Measurements from ENCODE around the gene INSC.
A peak's percentile ranks its signal among the peaks of the same experiment; 100 is the strongest.

INSC gene

GRCh38 chr11:15186146-15186545, 71.4 kb downstream of the INSC start:
- Histone ChIP-seq H3K4ac (ENCODE audit: low read depth, low read length) (no peak overlapping the region), H4K5ac (ENCODE audit: low read length) (no peak overlapping the region), H2BK120ac (ENCODE audit: low read depth, low read length) (no peak overlapping the region), H3K27ac (ENCODE audit: low read depth, low read length) (no peak overlapping the region), H3K4me2 (ENCODE audit: low read length) (no peak overlapping the region), H3K36me3 (ENCODE audit: control insufficient read depth, insufficient read depth, low read length) (no peaks in the 10 kb centered on the region), H3K4me1 (ENCODE audit: control insufficient read depth, low read depth, low read length) (no peaks in the 10 kb centered on the region), H4K8ac (ENCODE audit: low read depth, low read length) (no peak overlapping the region), H3K79me1 (ENCODE audit: low read length) (no peaks in the 10 kb centered on the region), H2BK5ac (ENCODE audit: low read length) (no peak overlapping the region), H3K27me3 (ENCODE audit: insufficient read depth, low read length, poor library complexity) (no peaks in the 10 kb centered on the region), H3K9ac (ENCODE audit: low read length) (no peak overlapping the region), H3K79me2 (ENCODE audit: control insufficient read depth, insufficient read depth, low read length) (no peaks in the 10 kb centered on the region), H2AK5ac (ENCODE audit: low read length) (no peak overlapping the region), H3K23ac (ENCODE audit: low read length) (no peak overlapping the region), H2BK15ac (replicated peaks; ENCODE audit: low read depth) (no peak overlapping the region), H3K18ac (ENCODE audit: low read length) (no peak overlapping the region), H3K56ac (ENCODE audit: low read length) (no peak overlapping the region), H3K4me3 (ENCODE audit: low read length) (no peak overlapping the region)
- no peak for DNase-seq
- no CpG with 5 or more reads among the region's 4 CpGs for WGBS (ENCODE audit: extremely low coverage, insufficient coverage, low lambda C conversion rate)

DNA sequence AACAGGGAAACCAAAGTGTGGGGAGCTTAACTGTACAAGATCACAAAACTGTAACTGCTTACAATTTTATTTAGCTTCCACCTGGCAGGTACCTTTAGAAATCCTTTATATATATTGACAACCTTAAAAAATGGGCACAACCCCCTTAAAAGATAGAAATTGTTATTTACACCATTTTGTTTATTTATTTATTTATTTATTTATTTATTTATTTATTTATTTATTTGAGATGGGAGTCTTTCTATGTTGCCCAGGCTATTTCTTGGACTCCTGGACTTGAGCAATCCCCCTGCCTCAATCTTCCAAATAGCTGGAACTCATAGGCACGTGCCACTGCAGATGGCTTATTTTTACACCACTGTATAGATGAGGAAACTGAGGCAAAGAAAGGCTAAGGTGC, 74.5 kb downstream of the INSC start:
- Histone ChIP-seq H4K5ac (ENCODE audit: low read length) (no peak overlapping the region), H3K4me1 (ENCODE audit: control insufficient read depth, low read depth, low read length) (no peaks in the 10 kb centered on the region)

GRCh38 chr11:15189641-15190365, 75.1 kb downstream of the INSC start:
- no peak overlapping the region for H2BK120ac ChIP-seq (ENCODE audit: low read depth, low read length)
- no peaks in the 10 kb centered on the region for H3K79me2 ChIP-seq (ENCODE audit: control insufficient read depth, insufficient read depth, low read length)
- no peak for DNase-seq
- H4K8ac ChIP-seq (ENCODE audit: low read depth, low read length): no peak overlapping the region
- H3K4me2 ChIP-seq (ENCODE audit: low read length): no peak overlapping the region
- no peaks in the 10 kb centered on the region for H3K36me3 ChIP-seq (ENCODE audit: control insufficient read depth, insufficient read depth, low read length)
- no peak overlapping the region for H2AK5ac ChIP-seq (ENCODE audit: low read length)
- no peak overlapping the region for H3K9ac ChIP-seq (ENCODE audit: low read length)
- H3K4ac ChIP-seq (ENCODE audit: low read depth, low read length): no peak overlapping the region
- no peak overlapping the region for H3K56ac ChIP-seq (ENCODE audit: low read length)
- H4K5ac ChIP-seq (ENCODE audit: low read length): no peak overlapping the region
- H2BK5ac ChIP-seq (ENCODE audit: low read length): no peak overlapping the region
- H2BK15ac ChIP-seq (replicated peaks; ENCODE audit: low read depth): no peak overlapping the region
- H3K27me3 ChIP-seq (ENCODE audit: insufficient read depth, low read length, poor library complexity): no peaks in the 10 kb centered on the region
- no peak overlapping the region for H3K18ac ChIP-seq (ENCODE audit: low read length)
- no peaks in the 10 kb centered on the region for H3K79me1 ChIP-seq (ENCODE audit: low read length)
- no peak overlapping the region for H3K27ac ChIP-seq (ENCODE audit: low read depth, low read length)
- H3K23ac ChIP-seq (ENCODE audit: low read length): no peak overlapping the region
- H3K4me3 ChIP-seq (ENCODE audit: low read length): no peak overlapping the region
- H3K4me1 ChIP-seq (ENCODE audit: control insufficient read depth, low read depth, low read length): no peaks in the 10 kb centered on the region
- WGBS (ENCODE audit: extremely low coverage, insufficient coverage, low lambda C conversion rate): no CpG with 5 or more reads among the region's 3 CpGs

More for the DNA sequence above, 74.5 kb downstream of the INSC start:
- H3K56ac ChIP-seq (ENCODE audit: low read length): no peak overlapping the region
- H3K27ac ChIP-seq (ENCODE audit: low read depth, low read length): no peak overlapping the region
- no peak overlapping the region for H2AK5ac ChIP-seq (ENCODE audit: low read length)
- no peaks in the 10 kb centered on the region for H3K27me3 ChIP-seq (ENCODE audit: insufficient read depth, low read length, poor library complexity)
- no peak overlapping the region for H4K8ac ChIP-seq (ENCODE audit: low read depth, low read length)
- no peak overlapping the region for H3K4me2 ChIP-seq (ENCODE audit: low read length)
- WGBS (ENCODE audit: extremely low coverage, insufficient coverage, low lambda C conversion rate): no CpG with 5 or more reads among the region's 1 CpG
- no peaks in the 10 kb centered on the region for H3K79me2 ChIP-seq (ENCODE audit: control insufficient read depth, insufficient read depth, low read length)
- H2BK5ac ChIP-seq (ENCODE audit: low read length): no peak overlapping the region
- no peak overlapping the region for H2BK15ac ChIP-seq (replicated peaks; ENCODE audit: low read depth)
- H3K18ac ChIP-seq (ENCODE audit: low read length): no peak overlapping the region
- H3K79me1 ChIP-seq (ENCODE audit: low read length): no peaks in the 10 kb centered on the region
- no peaks in the 10 kb centered on the region for H3K36me3 ChIP-seq (ENCODE audit: control insufficient read depth, insufficient read depth, low read length)
- H3K23ac ChIP-seq (ENCODE audit: low read length): no peak overlapping the region
- no peak for DNase-seq
- H3K9ac ChIP-seq (ENCODE audit: low read length): no peak overlapping the region
- H2BK120ac ChIP-seq (ENCODE audit: low read depth, low read length): no peak overlapping the region
- no peak overlapping the region for H3K4me3 ChIP-seq (ENCODE audit: low read length)
- no peak overlapping the region for H3K4ac ChIP-seq (ENCODE audit: low read depth, low read length)

DNA sequence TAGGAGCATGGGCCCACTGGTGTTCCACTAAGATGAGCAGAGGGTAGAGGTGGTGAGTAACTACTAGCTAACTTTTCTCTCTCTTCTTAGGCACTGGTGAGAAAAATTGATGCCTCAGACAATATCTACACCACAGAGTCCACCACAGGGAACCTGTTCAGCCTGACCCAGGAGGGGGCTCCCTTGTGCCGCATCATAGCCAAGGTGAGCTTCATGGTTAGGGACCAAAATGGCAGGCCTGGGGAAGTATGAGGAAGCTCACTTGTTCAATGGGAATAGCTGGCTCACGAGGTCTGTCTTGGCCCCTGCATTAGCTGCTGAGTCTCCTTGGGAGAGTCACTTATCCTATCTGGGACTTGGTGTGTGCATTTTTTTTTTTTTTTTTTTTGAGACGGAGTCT, 75.9 kb downstream of the INSC start:
- Histone ChIP-seq H3K4me3 (ENCODE audit: low read length) (no peak overlapping the region), H2BK15ac (replicated peaks; ENCODE audit: low read depth) (no peak overlapping the region), H2BK120ac (ENCODE audit: low read depth, low read length) (no peak overlapping the region), H2AK5ac (ENCODE audit: low read length) (no peak overlapping the region), H3K23ac (ENCODE audit: low read length) (no peak overlapping the region), H3K27ac (ENCODE audit: low read depth, low read length) (no peak overlapping the region), H3K79me2 (ENCODE audit: control insufficient read depth, insufficient read depth, low read length) (no peaks in the 10 kb centered on the region), H2BK5ac (ENCODE audit: low read length) (no peak overlapping the region), H3K36me3 (ENCODE audit: control insufficient read depth, insufficient read depth, low read length) (no peaks in the 10 kb centered on the region), H3K56ac (ENCODE audit: low read length) (no peak overlapping the region), H3K4me2 (ENCODE audit: low read length) (no peak overlapping the region), H3K27me3 (ENCODE audit: insufficient read depth, low read length, poor library complexity) (no peaks in the 10 kb centered on the region), H3K4ac (ENCODE audit: low read depth, low read length) (no peak overlapping the region), H3K79me1 (ENCODE audit: low read length) (no peaks in the 10 kb centered on the region), H3K18ac (ENCODE audit: low read length) (no peak overlapping the region), H3K9ac (ENCODE audit: low read length) (no peak overlapping the region), H3K4me1 (ENCODE audit: control insufficient read depth, low read depth, low read length) (no peaks in the 10 kb centered on the region), H4K8ac (ENCODE audit: low read depth, low read length) (no peak overlapping the region), H4K5ac (ENCODE audit: low read length) (no peak overlapping the region)
- no peak for DNase-seq
- WGBS (ENCODE audit: extremely low coverage, insufficient coverage, low lambda C conversion rate): no CpG with 5 or more reads among the region's 3 CpGs

- no peak overlapping the region for H4K8ac ChIP-seq (ENCODE audit: low read depth, low read length)
- peak; percentile 17 for DNase-seq
- no peak overlapping the region for H2BK5ac ChIP-seq (ENCODE audit: low read length)
- no peak overlapping the region for H4K5ac ChIP-seq (ENCODE audit: low read length)
- no peaks in the 10 kb centered on the region for H3K79me2 ChIP-seq (ENCODE audit: control insufficient read depth, insufficient read depth, low read length)
- no CpG with 5 or more reads among the region's 1 CpG for WGBS (ENCODE audit: extremely low coverage, insufficient coverage, low lambda C conversion rate)
- no peak overlapping the region for H2BK120ac ChIP-seq (ENCODE audit: low read depth, low read length)
- no peak overlapping the region for H2BK15ac ChIP-seq (replicated peaks; ENCODE audit: low read depth)
- no peak overlapping the region for H3K4ac ChIP-seq (ENCODE audit: low read depth, low read length)
- no peak overlapping the region for H3K56ac ChIP-seq (ENCODE audit: low read length)
- no peaks in the 10 kb centered on the region for H3K36me3 ChIP-seq (ENCODE audit: control insufficient read depth, insufficient read depth, low read length)
- H2AK5ac ChIP-seq (ENCODE audit: low read length): no peak overlapping the region
- H3K27ac ChIP-seq (ENCODE audit: low read depth, low read length): no peak overlapping the region
- H3K4me3 ChIP-seq (ENCODE audit: low read length): no peak overlapping the region
- H3K27me3 ChIP-seq (ENCODE audit: insufficient read depth, low read length, poor library complexity): no peaks in the 10 kb centered on the region
- H3K9ac ChIP-seq (ENCODE audit: low read length): no peak overlapping the region
- H3K4me2 ChIP-seq (ENCODE audit: low read length): no peak overlapping the region
- H3K4me1 ChIP-seq (ENCODE audit: control insufficient read depth, low read depth, low read length): no peaks in the 10 kb centered on the region
- H3K23ac ChIP-seq (ENCODE audit: low read length): no peak overlapping the region
- no peak overlapping the region for H3K18ac ChIP-seq (ENCODE audit: low read length)
- no peaks in the 10 kb centered on the region for H3K79me1 ChIP-seq (ENCODE audit: low read length)
Observed at GRCh38 chr11:15192005-15192556, 77.4 kb downstream of the INSC start.

Data from mesendoderm (in vitro differentiated cells).